ENCODE measurements around the gene MLF1. TPM values are rescaled to one million over a fixed set of nuclear protein-coding genes. Genes with fewer than 3 reads are reported as not detected.

MLF1 gene
- total RNA-seq, 2 donors from 2014 or later: 4.3 to 8.3 TPM

DNA sequence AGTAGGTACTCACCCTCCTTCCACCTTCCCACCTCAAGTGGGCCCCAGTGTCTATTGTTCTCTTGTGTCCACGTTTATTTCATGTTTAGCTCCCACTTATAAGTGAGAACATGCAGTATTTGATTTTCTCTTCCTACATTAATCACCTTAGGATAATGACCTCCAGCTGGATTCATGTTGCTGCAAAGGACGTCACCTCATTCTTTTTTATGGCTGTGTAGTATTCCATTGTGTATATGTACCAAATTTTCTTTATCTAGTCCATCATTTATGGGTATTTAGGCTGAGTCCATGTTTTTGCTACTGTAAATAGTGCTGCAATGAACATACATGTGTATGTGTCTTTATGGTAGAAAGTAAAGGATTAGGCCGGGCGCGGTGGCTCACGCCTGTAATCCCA lies 5.9 kb upstream of the MLF1 start:
- no peak for DNase-seq
- no peak for ATAC-seq
- H3K27me3 ChIP-seq: no peaks in the 10 kb centered on the region
- H3K4me1 ChIP-seq: no peaks in the 10 kb centered on the region
- no peak overlapping the region for H3K4me3 ChIP-seq
- no peaks in the 10 kb centered on the region for H3K9me3 ChIP-seq
- H3K36me3 ChIP-seq (replicated peaks in 1 of 2; ENCODE audit: insufficient read depth in 1 of 2, low read depth in 2 of 2): no peaks in the 10 kb centered on the region
- intact Hi-C loops (cut with DNase I): no loop called here
- no peak overlapping the region for H3K27ac ChIP-seq
- no peak for TF ChIP-seq POLR2A (IDR thresholded peaks at IDR 0.05)
- TF ChIP-seq, protein P1, sequence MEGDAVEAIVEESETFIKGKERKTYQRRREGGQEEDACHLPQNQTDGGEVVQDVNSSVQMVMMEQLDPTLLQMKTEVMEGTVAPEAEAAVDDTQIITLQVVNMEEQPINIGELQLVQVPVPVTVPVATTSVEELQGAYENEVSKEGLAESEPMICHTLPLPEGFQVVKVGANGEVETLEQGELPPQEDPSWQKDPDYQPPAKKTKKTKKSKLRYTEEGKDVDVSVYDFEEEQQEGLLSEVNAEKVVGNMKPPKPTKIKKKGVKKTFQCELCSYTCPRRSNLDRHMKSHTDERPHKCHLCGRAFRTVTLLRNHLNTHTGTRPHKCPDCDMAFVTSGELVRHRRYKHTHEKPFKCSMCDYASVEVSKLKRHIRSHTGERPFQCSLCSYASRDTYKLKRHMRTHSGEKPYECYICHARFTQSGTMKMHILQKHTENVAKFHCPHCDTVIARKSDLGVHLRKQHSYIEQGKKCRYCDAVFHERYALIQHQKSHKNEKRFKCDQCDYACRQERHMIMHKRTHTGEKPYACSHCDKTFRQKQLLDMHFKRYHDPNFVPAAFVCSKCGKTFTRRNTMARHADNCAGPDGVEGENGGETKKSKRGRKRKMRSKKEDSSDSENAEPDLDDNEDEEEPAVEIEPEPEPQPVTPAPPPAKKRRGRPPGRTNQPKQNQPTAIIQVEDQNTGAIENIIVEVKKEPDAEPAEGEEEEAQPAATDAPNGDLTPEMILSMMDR (IDR thresholded peaks at IDR 0.05): no peak
- WGBS, 2 donors: 87 to 92% methylated on average over 6 of the region's 6 CpGs

DNA sequence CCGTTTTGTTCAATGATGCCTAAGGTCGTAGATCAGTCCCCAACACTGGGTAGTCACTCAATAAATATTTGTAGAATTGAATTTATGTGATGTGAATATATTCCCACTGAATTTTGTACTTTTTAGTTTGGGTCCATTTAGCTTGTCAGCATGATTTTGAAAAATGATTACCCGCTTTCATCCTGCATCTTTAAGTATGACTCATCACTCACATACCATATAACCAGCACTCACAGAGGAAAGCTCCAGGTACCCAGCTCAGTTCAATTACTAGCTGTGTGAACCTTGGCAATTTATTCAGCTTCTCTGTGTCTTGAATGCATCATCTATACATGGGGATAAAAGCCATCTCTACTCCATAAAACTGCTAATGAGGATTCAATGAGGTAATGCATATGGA lies 2.2 kb upstream of the MLF1 start:
- 77 to 80% methylated on average over 3 of the region's 3 CpGs for WGBS, 2 donors
- Histone ChIP-seq H3K4me1 (peaks cover 7% of the 10 kb centered on the region), H3K27me3 (no peaks in the 10 kb centered on the region), H3K36me3 (replicated peaks in 1 of 2; ENCODE audit: insufficient read depth in 1 of 2, low read depth in 2 of 2) (no peaks in the 10 kb centered on the region), H3K9me3 (no peaks in the 10 kb centered on the region), H3K27ac (no peak overlapping the region), H3K4me3 (no peak overlapping the region)
- DNase-seq (no peak), ATAC-seq (no peak)
- intact Hi-C loops (cut with DNase I): no loop called here
- no peak for TF ChIP-seq POLR2A (IDR thresholded peaks at IDR 0.05)
- TF ChIP-seq, protein P1 (IDR thresholded peaks at IDR 0.05): no peak

DNA sequence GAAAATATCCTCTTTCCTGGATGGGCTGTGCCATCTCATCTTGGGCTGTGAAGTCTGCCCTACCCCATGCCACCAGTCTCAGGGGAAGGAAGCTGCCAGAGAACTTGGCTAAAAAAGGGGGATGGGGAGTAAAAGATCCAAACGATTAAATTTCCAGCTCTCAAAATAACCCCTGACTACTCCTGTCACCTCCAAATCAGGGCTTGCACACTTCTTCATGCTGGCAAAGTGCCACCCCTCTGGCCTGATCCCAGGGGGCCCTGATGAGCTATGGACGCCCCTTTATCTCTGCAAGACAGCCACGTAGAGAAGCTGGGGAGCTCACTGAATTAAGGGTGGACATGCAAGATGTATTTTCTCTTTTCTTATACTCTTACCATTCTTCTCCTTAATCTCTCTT lies 1.2 kb upstream of the MLF1 start:
- intact Hi-C loops (cut with DNase I): no loop called here
- H3K4me3 ChIP-seq: no peak overlapping the region
- no peaks in the 10 kb centered on the region for H3K36me3 ChIP-seq (replicated peaks in 1 of 2; ENCODE audit: insufficient read depth in 1 of 2, low read depth in 2 of 2)
- H3K27ac ChIP-seq: no peak overlapping the region
- peak in 1 of 4 donors; percentile 7 for DNase-seq
- no peak for ATAC-seq
- H3K9me3 ChIP-seq: no peaks in the 10 kb centered on the region
- TF ChIP-seq, protein P1 (IDR thresholded peaks at IDR 0.05): no peak
- no peak for TF ChIP-seq POLR2A (IDR thresholded peaks at IDR 0.05)
- peaks cover 7% of the 10 kb centered on the region for H3K4me1 ChIP-seq
- WGBS, 2 donors: 25 to 34% methylated on average over 3 of the region's 3 CpGs
- no peaks in the 10 kb centered on the region for H3K27me3 ChIP-seq

DNA sequence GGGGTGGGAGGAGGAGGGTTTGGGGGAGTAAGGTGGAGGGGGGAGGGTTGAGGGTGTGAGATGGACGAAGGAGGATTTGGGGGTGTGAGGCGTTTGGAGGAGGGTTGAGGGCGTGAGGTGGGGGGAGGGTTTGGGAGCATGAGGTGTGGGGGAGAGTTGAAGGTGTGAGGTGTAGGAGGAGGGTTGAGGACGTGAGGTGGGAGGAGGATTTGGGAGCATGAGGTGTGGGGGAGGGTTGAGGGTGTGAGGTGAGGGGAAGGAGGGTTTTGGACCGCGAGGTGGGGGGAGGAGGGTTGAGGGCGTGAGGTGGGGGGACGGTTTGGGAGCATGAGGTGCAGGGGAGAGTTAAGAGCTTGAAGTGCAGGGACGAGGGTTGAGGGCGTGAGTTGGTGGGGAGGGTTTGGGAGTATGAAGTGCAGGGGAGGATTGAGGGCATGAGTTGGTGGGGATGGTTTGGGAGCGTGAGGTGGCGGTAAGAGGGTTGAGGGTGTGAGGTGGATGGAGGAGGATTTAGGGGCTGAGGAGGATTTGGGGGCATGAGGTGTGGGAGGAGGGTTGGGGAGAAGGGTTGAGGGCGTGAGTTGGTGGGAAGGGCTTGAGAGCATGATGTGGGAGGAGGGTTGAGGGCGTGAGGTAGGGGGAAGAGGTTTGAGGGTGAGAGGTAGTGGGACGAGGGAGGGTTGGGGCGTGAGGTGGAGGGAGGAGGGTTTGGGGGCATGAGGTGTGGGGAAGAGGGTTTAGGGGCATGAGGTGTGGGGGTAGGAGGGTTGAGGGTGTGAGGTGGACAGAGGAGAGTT lies 1.2 kb downstream of the MLF1 start:
- no peaks in the 10 kb centered on the region for H3K36me3 ChIP-seq (replicated peaks in 1 of 2; ENCODE audit: insufficient read depth in 1 of 2, low read depth in 2 of 2)
- no peak for DNase-seq
- whole genome bisulfite sequencing, 2 donors: 85 to 90% methylated on average over 15 to 16 of the region's 16 CpGs
- H3K27ac ChIP-seq: no peak overlapping the region
- H3K9me3 ChIP-seq: no peaks in the 10 kb centered on the region
- intact Hi-C loops (cut with DNase I): no loop called here
- no peak overlapping the region for H3K4me3 ChIP-seq
- no peak for ATAC-seq
- TF ChIP-seq POLR2A (IDR thresholded peaks at IDR 0.05): no peak
- TF ChIP-seq, protein P1 (IDR thresholded peaks at IDR 0.05): no peak
- H3K27me3 ChIP-seq: no peaks in the 10 kb centered on the region
- peaks cover 7% of the 10 kb centered on the region for H3K4me1 ChIP-seq

DNA sequence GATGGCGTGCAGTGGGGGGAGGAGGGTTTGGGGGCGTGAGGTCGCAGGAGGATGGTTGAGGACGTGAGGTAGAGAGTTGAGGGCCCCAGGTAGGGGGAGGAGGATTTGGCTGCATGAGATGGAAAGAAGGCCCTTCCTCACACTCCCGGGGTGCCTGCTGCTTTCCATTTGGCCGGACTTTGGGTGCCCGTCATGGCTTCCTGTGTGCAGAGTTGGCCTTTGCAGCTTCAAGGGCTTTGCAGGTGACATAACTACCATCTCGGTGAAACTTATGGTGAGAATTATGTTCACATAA lies 1.7 kb downstream of the MLF1 start:
- WGBS, 2 donors: 86% methylated on average over 8 of the region's 8 CpGs
- Histone ChIP-seq H3K36me3 (replicated peaks in 1 of 2; ENCODE audit: insufficient read depth in 1 of 2, low read depth in 2 of 2) (no peaks in the 10 kb centered on the region), H3K27me3 (no peaks in the 10 kb centered on the region), H3K9me3 (no peaks in the 10 kb centered on the region), H3K27ac (no peak overlapping the region), H3K4me1 (peaks cover 7% of the 10 kb centered on the region), H3K4me3 (no peak overlapping the region)
- ATAC-seq (no peak), DNase-seq (no peak)
- TF ChIP-seq, protein P1 (IDR thresholded peaks at IDR 0.05): no peak
- TF ChIP-seq POLR2A (IDR thresholded peaks at IDR 0.05): no peak
- intact Hi-C loops (cut with DNase I): no loop called here
